Left renal pelvis (tissue), 4 donors: Measurements from ENCODE around the gene ARPIN. TPM values are rescaled to one million over a fixed set of nuclear protein-coding genes. Genes with fewer than 3 reads are reported as not detected.
"Not testable (repeated sequence)": the region's sequence is repeated elsewhere in the genome, so short reads cannot be mapped to it uniquely, and the experiment has no call there.

Experiments used
- DNase-seq, 4 donors: peaks; one replicate each; pipeline ENCODE4 v3.0.0-alpha.2; 2013; ENCODE audit warnings: low read depth in 4 of 4, low spot score in 3 of 4
- polyA plus RNA-seq, 4 donors: library from polyadenylated mRNA; unstranded; fragments of 120-200 nt; gene quantifications; one replicate each; pipeline ENCODE4 v1.2.1, GENCODE V29; 2013; ENCODE audit not compliant: insufficient read length in 4 of 4

ARPIN gene
- polyA plus RNA-seq, result 10 to 100 TPM; 27.1 to 30.6 (median 30.0) TPM

DNA sequence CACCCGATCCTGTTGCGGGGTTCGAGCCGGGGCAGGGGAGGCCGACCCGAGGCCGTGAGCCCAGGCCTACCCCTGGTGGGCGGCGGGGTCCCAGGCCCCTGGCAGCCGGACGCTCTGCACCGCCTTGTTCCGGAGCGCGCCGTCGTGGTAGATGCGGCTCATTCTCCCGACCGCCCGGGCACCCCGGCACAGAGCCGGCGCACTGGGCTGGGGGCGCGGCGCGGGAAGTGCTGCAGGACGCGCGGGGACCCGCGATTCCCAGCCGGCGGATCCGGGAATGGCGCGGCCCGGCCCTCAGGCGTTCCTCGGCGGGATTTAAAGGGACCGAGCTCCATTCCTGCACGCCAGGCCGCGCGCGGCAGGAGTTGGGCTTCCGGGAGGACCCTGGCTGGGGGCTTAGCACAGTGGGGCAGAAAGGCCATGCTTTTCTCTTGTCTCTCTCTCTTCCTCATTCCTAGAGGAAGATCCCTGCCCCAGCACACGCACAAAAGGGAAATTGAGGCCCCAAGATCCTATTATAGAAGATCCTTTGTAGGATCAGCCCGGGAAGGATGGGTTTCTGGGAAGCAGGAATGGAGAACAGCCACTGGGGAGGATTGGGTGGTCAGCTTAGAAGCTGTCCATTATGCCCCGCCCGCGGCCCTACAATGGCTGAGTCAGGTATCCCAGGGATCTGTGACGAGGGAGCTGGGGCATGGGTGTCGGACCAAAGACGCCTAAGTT is at the start of gene ARPIN:
Gene ARPIN, minus strand, starts transcription at position 279 of the 723 bp plus-strand sequence. Its CDS starts 117 bp downstream, at position 162.
- DNase-seq, result peak in 1 of 4 donors; percentile 39

DNA sequence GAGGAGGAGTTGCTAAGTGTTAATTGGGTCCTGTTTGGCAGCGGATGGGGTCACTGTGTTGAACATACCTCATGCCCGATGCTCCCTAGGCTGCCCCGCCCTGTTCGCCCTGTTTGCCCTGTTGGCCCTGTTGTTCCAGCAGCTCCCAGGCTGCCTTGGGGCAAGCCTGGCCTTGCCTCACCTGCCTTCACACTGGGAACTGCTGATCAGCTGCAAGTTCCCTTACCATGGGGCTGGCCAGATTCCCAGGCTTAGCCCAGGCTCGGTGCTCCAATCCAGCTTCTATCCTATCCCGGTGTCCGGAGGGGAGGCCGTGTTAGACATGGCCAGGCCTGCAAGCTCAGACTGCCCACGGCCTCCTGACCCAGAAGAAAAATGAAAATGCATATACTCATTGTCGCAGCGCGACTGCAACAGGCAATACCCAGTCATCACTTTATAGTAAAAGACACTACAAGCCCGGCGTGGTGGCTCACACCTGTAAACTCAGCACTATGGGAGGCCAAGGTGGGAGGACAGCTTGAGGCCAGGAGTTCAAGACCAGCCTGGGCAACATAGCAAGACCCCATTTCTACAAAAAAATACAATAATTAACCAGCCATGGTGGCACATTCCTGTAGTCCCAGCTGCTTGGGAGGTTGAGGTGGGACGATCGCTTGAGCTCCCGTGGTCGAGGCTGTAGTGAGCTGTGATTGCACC is 45.5 kb upstream of the ARPIN start:
- no peak for DNase-seq

DNA sequence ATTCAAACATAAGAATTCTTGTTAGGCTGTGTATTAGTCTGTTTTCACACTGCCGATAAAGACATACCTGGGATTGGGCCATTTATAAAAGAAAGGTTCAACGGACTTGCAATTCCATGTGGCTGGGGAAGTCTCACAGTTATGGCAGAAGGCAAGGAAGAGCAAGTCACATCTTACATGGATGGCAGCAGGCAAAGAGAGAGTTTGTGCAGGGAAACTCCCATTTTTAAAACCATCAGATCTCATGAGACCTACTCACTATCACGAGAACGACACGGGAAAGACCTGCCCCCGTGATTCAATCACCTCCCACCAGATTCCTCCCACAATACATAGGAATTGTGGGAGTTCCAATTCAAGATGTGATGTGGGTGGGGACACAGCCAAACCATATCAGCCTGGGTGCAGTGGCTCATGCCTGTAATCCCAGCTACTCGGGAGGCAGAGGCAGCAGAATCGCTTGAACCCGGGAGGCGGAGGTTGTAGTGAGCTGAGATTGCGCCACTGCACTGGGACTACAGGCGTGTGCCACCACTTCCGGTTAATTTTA is 42.8 kb upstream of the ARPIN start:
- DNase-seq, result not testable (repeated sequence)

DNA sequence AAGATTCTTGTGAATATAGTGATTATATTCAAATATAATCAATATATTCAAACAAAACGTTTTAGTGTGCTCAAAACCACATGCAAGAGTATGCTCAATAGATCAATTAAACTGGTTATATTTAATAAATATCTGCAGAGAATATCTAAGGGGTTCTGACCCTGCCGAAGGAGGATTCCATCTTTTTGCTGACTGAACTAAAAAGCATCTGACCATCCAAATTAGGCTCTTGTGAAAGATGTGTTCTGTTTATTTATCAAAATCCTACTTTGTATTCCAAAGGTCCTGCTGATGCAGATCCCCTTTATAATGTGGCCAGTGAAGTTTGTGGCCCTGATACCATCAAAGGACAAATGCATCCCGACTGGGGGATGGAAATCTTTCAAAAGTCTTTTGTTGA is 41.8 kb upstream of the ARPIN start:
- DNase-seq, result no peak

DNA sequence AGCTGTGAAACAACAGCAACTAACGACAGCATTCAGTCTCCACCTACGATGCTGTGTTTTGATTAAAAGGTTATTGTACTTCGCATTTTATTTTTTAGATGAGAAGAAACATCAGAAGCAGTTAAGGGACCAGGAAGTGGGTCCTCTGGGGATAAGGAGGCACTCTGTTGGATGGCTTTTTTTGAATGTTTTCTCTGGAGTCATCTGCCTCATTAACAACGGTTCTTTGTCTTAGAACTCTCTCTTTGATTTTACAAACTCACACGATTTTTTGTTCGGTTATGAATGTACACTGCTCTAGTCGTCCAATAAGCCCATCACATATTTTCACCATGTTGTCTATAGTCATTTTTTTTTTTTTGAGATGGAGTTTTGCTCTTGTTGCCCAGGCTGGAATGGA is 36.0 kb upstream of the ARPIN start:
- DNase-seq, result no peak

DNA sequence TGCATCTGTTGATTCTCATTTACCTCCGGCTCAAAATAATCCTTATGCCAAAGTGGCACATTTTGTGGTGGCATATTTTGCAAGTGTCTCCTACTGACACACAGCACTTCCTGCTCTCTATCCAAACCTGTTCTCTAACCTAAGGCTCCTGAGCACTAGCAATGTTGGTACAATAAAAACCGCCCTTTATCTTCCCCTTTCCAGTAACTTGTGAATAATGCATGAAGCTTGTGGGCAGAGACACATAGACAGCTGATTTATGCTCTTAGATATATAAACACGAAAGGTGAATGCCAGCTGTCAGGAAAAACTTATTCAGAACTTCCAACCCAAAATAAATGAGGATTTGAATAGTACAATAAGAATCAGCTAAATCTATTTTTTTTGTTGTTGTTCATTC is 34.6 kb upstream of the ARPIN start:
- DNase-seq, result no peak

DNA sequence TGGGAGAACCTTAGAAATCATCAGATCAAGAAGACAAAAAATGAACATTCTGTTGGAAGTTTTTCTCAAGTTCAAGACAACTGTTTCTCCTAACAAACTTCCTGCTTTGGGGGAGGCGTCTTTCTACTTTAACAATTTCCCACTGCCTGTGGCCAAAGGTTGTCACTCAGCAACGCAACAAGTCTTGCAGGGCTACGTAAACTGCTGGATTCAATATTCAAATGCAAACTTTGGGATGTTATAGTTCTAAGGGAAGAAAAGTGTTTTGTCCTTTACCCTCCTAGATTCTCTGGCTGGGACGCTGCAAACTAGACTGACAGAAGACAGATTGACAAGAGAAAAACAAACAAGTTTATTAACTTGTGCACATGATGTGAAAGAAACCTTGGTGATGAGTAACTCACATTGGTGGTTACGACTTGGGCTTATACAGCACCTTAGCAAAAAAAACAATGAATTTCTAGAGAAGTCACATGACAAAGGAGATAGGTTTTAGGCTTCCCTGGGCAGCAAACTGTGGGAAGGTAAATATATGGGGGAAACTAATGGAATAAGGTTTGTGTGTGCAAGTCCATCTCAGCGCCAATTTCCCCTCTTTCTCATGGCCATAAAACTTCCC is 34.0 kb upstream of the ARPIN start:
- DNase-seq, result no peak

DNA sequence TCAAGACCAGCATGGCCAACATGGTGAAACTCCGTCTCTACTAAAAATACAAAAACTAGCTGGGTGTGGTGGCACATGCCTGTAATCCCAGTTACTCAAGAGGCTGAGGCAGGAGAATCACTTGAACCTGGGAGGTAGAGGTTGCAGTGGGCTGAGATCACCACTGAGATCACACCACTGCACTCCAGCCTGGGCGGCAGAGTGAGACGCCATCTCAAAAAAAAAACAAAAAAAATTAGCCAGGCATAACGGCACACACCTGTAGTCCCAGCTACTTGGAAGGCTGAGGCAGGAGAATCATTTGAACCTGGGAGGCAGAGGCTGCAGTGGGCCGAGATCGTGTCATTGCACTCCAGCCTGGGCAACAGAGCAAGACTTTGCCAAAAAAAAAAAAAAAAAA is 31.0 kb upstream of the ARPIN start:
- not testable (repeated sequence) for DNase-seq

DNA sequence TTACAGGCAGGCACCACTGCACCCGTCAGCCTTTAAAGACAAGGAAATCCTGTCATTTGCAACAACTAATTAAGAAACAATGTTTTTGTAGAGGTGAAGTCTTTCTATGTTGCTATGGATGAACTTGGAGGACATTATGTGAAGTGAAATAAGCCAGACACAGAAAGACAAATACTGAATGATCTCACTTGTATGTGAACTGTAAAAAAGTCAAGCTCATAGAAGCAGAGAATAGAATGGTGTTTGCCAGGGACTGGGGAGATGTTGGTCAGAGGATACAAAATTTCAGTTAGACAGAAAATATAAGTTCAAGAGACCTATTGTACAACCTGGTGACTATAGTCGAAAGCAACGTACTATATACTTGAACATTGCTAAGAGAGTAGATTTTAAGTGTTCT is 27.2 kb upstream of the ARPIN start:
- DNase-seq, result no peak

DNA sequence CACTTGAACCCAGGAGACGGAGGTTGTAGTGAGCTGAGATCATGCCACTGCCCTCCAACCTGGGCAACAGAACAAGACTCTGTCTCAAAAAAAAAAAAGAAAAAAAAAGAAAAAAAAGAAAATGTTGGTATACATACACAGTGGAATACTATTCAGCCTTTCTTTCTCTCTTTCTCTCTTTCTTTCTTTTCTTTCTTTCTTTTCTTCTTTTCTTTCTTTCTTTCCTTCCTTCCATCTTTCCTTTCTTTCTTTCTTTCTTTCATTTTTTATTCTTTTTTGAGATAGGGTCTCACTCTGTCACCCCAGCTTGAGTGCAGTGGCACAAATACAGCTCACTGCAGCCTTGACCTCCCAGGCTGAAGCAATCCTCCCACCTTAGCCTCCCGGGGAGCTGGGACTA is 26.6 kb upstream of the ARPIN start:
- DNase-seq, result not testable (repeated sequence)

DNA sequence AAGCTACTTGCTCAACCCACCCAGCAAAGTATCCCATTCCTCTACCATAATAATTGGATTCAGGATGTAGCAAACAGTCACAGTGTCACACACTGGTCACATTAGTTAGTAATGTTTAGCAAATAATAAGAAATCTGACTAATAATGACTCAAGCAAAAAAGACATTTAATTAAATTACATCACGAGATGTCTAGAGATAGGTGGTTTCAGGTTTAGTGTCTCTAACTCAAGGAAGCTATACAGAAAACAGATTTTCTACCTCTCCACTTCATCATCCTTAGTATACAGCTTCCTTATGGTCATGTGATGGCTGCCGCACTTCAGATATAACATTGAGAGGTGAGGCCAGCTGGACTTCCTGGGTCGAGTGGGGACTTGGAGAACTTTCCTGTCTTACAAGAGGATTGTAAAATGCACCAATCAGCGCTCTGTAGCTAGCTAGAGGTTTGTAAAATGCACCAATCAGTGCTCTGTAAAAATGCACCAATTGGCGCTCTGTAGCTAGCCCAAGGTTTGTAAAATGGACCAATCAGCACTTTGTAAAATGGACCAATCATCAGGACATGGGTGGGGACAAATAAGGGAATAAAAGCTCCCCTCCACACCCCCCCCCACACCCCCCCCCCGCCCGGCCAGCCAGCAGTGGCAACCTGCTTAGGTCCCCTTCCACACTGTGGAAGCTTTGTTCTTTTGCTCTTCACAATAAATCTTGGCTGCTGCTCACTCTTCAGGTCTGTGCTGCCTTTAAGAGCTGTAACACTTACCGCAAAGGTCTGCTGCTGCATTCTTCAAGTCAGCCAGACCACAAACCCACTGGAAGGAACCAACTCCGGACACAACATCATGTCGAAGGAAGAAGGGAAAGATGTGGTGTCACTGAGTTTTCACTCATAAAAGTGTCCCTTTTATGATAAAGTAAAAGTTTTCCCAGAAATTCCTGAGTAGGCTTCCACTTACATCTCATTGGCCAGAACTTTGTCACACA is 24.9 kb upstream of the ARPIN start:
- DNase-seq, result no peak

DNA sequence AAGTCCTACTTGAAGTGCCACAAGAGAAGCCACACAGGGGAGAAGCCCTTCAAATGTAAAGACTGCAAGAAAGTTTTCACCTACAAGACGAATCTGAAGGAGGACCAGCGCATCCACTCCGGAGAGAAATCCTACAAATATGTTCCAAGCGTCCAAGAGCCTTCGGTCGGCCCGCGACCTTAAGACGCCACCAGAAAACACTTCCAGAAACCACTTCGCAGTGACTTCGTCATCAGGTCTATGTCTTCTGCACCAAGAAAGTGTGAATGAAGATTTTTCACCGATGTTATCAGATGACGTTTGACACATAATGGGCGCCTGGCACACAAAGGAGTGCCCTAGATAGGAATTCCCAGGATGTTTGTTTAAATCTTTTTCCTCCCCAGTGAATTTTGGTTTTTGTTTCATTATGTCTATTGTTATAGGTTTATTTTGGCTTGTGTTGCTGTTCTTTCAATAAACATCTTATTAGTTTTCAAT is 24.1 kb upstream of the ARPIN start:
- DNase-seq, result no peak

DNA sequence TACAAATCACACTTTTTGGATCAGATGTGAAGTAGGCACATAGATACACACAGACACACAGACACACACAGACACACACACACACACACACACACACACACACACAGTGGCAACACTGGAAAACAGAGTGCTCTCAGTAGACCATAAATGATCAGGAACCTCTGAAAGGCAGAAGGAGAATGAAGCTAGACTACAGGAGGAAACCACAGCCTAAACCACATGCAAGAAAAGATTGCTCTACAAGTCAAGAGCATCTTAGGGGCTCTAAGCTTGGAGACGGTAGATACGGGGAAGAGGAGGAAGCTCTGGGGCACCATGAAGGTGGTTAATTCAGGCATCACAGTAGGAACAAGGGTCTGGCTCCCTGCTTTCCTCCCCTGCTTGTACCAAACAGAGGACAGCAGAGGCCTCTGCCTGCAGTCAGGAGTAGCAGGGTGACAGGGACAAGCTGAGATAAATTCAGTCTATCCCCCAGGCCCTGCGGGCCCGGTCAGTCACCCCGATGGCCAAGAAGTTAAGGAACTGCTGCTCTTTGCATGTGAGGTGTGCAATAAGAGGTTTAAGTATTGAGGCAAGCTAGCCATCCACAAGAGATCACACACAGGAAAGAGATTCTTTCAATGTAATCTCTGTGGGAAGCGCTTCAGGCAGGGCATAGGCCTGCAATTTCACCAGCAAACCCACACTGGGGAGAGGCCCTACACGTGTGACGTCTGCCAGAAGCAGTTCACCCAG is 23.5 kb upstream of the ARPIN start:
- DNase-seq, result no peak

DNA sequence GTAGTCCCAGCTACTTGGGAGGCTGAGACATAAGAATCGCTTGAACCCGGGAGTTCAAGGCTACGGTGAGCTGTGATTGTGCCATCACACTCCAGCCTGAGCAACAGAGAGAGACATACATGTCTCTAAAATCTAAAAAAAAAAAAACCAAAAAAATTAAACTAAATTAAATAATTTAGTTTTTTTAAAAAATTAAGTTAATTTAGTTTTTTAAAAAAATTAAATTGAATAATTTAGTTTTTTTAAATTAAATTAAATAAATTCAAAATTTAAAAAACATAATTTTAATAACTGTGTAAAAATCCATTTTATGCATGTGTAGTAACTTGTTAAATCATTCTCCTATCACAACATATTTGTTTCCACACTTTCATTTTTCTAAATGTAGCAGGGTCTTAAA is 20.1 kb upstream of the ARPIN start:
- DNase-seq, result no peak

DNA sequence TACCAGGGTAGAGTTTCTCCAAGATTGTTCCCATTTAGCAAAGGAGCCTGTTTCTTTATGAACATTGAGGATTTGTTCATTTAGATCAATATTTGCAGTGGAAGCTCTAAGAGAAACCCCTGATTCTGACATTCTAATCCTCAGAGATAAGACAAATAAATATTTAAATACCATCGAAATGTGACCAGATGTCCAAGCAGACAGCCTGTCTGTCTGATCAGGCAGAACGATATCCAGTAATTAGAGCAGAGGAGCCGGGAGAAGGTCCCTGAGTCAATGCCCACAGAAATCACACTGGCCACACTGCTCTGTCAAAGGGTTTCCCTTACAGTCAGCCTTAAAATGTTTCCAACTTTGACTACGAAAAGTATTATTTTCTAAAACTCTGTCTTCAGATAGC is 15.7 kb upstream of the ARPIN start:
- DNase-seq, result no peak

DNA sequence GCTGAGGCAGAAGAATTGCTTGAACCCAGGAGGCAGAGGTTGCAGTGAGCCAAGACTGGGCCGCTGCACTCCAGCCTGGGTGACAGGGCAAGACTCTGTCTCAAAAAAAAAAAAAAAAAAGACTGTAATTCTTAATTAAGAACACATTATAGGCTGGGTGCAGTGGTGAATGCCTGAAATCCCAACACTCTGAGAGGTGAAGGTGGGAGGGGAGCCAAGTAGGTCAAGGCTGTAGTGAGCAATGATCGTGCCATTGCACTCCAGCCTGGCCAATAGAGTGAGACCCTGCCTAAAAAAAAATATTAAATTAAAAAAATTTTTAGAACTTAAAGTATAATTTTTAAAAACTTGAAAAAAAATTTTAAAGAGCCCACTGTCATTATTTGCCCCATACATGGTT is 13.4 kb upstream of the ARPIN start:
- no peak for DNase-seq

DNA sequence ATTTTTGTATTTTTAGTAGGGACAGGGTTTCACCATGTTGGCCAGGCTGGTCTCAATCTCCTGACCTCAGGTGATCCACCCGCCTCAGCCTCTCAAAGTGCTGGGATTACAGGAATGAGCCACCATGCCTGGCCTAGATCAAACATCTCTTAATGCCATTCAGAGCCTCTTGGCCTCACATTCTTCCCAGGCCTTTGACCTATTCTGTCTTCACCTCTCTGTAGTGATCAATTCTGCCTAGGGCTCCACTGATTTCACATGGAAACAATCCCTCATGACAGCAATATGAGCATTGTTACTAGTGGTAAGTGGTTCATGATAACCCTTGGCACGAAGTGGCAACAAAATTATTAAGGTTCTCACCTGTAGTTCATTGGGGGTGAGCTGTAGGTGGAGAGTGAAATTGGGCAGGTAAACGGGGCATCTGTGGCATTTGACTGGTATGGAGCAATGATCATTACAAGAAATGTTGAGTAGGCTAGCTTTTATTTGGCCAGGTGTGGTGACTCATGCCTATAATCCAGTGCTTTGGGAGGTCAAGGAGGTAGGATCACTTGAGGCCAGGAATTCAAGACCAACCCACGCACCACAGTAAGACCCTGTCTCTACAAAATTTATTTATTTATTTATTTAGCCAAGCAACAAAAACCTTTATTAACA is 4.8 kb upstream of the ARPIN start:
- DNase-seq, result no peak

DNA sequence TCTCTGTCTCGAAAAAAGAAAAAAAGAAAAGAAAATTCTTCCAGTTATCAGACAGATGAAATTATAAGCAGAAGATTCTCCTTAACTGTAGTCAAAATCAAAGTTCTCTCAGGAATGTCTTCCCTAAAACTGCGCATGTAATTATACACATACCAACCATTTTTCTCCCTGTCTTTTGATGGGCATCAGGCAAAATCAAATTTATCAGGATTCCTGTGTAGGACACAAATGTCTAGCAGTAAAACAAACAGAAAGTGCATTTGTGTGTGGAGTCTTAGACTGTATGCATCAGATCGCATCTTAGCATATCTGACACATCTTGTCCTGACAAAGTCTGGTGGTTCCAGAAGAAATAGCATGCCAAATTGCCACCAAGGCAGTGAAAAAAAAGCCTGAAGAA is 3.9 kb upstream of the ARPIN start:
- no peak for DNase-seq

DNA sequence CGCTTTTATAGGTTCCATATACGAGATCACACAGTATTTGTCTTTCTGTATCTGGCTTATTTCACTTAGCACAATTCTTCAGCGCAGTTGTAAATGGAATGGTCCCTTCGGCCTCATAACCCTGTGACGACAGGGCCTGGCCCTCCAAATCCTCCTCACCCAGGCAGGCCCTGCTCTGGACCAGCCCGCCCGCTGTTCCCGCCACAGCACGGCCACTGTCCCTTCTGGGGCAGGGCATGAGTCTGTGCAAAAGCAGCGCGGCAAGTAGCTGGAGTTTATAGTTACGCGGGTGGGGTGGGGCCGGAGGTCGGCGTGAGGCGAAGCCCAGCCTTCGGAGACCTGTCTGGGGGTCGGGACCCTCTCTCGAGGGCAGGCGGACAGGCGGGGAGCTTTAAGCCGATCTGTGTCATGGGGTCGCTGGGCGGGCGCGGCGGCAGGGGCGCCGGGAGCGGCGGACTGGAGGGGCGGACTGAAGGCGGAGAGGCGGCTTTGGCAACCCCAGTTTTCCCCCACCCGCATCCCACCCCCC is 543 bp downstream of the ARPIN start:
- DNase-seq, result no peak
